GM21447 (cell line): Measurements from ENCODE around the gene DUSP15.

Source experiments
- ATAC-seq: cut with Tn5 transposase; IDR thresholded peaks from one replicate; pipeline ENCODE4 v1.9.1; 2021; ENCODE audit not compliant: unreplicated experiment

Gene DUSP15

GRCh38 chr20:31894980-31895675 is 24.8 kb upstream of the DUSP15 start:
- ATAC-seq, result peak; percentile 97

GRCh38 chr20:31890646-31891045 is 20.3 kb upstream of the DUSP15 start:
- no peak for ATAC-seq

- no peak for ATAC-seq
Measured at GRCh38 chr20:31883829-31884228, 13.5 kb upstream of the DUSP15 start.

- no peak for ATAC-seq
Measured at GRCh38 chr20:31881945-31882344, 11.6 kb upstream of the DUSP15 start.

- peak; percentile 79 for ATAC-seq
Measured at GRCh38 chr20:31879143-31879987, 9.0 kb upstream of the DUSP15 start.

- ATAC-seq, result no peak
Measured at GRCh38 chr20:31877684-31878083, 7.4 kb upstream of the DUSP15 start.

GRCh38 chr20:31875671-31876070 is 5.3 kb upstream of the DUSP15 start:
- ATAC-seq, result no peak

GRCh38 chr20:31872406-31872805 is 2.1 kb upstream of the DUSP15 start:
- no peak for ATAC-seq

GRCh38 chr20:31871618-31871954 is 1.3 kb upstream of the DUSP15 start:
- ATAC-seq, result no peak

- no peak for ATAC-seq
Measured at GRCh38 chr20:31870726-31871617, 645 bp upstream of the DUSP15 start.

- no peak for ATAC-seq
Measured at GRCh38 chr20:31869673-31869941, 720 bp downstream of the DUSP15 start.

- no peak for ATAC-seq
Measured at GRCh38 chr20:31868853-31869672, 1.3 kb downstream of the DUSP15 start.

- ATAC-seq, result no peak
Measured at GRCh38 chr20:31866221-31866620, 4.1 kb downstream of the DUSP15 start.

GRCh38 chr20:31864521-31865400 is 5.6 kb downstream of the DUSP15 start:
- no peak for ATAC-seq

- ATAC-seq, result no peak
Measured at GRCh38 chr20:31863296-31864085, 6.8 kb downstream of the DUSP15 start.

- no peak for ATAC-seq
Measured at GRCh38 chr20:31862506-31862905, 7.8 kb downstream of the DUSP15 start.

- no peak for ATAC-seq
Measured at GRCh38 chr20:31862157-31862470, 8.2 kb downstream of the DUSP15 start.

- ATAC-seq, result peak; percentile 48
Measured at GRCh38 chr20:31861385-31862156, 8.8 kb downstream of the DUSP15 start.

- ATAC-seq, result no peak
Measured at GRCh38 chr20:31861135-31861384, 9.3 kb downstream of the DUSP15 start.
